ENCODE measurements around the gene MAMSTR. TPM values are rescaled to one million over a fixed set of nuclear protein-coding genes. Genes with fewer than 3 reads are reported as not detected.

The MAMSTR gene
- total and polyA plus RNA-seq, 2 donors (not counting 1 experiment from before 2014, with no cell fraction given) = 0.60 to 1.6 TPM

GRCh38 chr19:48737360-48737998, 18.0 kb upstream of the MAMSTR start:
- peaks cover 10% of the 10 kb centered on the region for H3K27me3 Mint-ChIP-seq
- peaks cover 22 to 25% of the 10 kb centered on the region in 2 donors for H3K4me1 ChIP-seq (ENCODE audit: control insufficient read depth in 2 of 2, insufficient read depth in 2 of 2, low read length in 2 of 2)
- peaks cover 15% of the 10 kb centered on the region for H3K4me1 Mint-ChIP-seq
- H3K4me2 ChIP-seq (replicated peaks; ENCODE audit: low read depth, low read length, poor library complexity, severe bottlenecking) = no peak overlapping the region
- H3K36me3 ChIP-seq (replicated peaks in 1 of 2; ENCODE audit: control extremely low read depth in 1 of 2, control insufficient read depth in 1 of 2, extremely low read depth in 1 of 2, insufficient read depth in 2 of 2, low read length in 1 of 2) = no peaks in the 10 kb centered on the region
- ChIA-PET CTCF (interaction anchor here (2.4 to 3.2 kb wide), 2 partner anchors 12 to 63 kb away, joined by 12 to 18 read pairs; no protein-coding TSS in a partner anchor), POLR2A (no interaction called here)
- ATAC-seq (ENCODE audit: low read depth) (no peak), DNase-seq (peak; percentile 35)
- H3K27ac Mint-ChIP-seq = no peak overlapping the region
- no peaks in the 10 kb centered on the region for H3K9me3 Mint-ChIP-seq (ENCODE audit: insufficient read depth)
- intact Hi-C loops (cut with micrococcal nuclease) = no loop called here
- H3K27ac ChIP-seq (ENCODE audit: low read length in 2 of 2) = no peak overlapping the region
- no peaks in the 10 kb centered on the region for H3K79me2 ChIP-seq (ENCODE audit: control insufficient read depth, insufficient read depth, low read length)
- WGBS (ENCODE audit: insufficient coverage) = 89% methylated on average over 17 of the region's 22 CpGs
- H3K9ac ChIP-seq (ENCODE audit: low read length) = no peak overlapping the region
- no peak overlapping the region for H3K4me3 ChIP-seq (ENCODE audit: control extremely low read depth in 1 of 5, extremely low read depth in 1 of 5, insufficient read depth in 1 of 5, low read depth in 2 of 5, low read length in 4 of 5)
- peaks cover 0 to 29% (median 0%) of the 10 kb centered on the region in 3 donors for H3K9me3 ChIP-seq (ENCODE audit: control extremely low read depth in 1 of 3, control insufficient read depth in 2 of 3, insufficient read depth in 1 of 3, low read length in 2 of 3)
- no peaks in the 10 kb centered on the region for H4K20me1 ChIP-seq (ENCODE audit: control insufficient read depth, insufficient read depth, low read length, poor library complexity, severe bottlenecking)
- no peak for TF ChIP-seq EZH2 (IDR thresholded peaks at IDR 0.05; ENCODE audit: borderline replicate concordance, insufficient read depth, low read depth, low read length, poor library complexity, severe bottlenecking)
- TF ChIP-seq CTCF (IDR thresholded peaks at IDR 0.05) = no peak
- H3K27me3 ChIP-seq (replicated peaks in 1 of 4; ENCODE audit: control extremely low read depth in 1 of 4, control insufficient read depth in 3 of 4, insufficient read depth in 4 of 4, low read length in 3 of 4) = peaks cover 0 to 22% (median 10%) of the 10 kb centered on the region in 4 experiments
- no peak overlapping the region for H2AFZ ChIP-seq (ENCODE audit: insufficient read depth, low read depth, low read length, poor library complexity, severe bottlenecking)
- H3K4me3 Mint-ChIP-seq = peak overlapping the region; percentile 2

- Histone ChIP-seq H3K4me2 (replicated peaks; ENCODE audit: low read depth, low read length, poor library complexity, severe bottlenecking) (no peak overlapping the region), H3K4me3 (ENCODE audit: control extremely low read depth in 1 of 5, extremely low read depth in 1 of 5, insufficient read depth in 1 of 5, low read depth in 2 of 5, low read length in 4 of 5) (no peak overlapping the region), H2AFZ (ENCODE audit: insufficient read depth, low read depth, low read length, poor library complexity, severe bottlenecking) (no peak overlapping the region), H3K27me3 (replicated peaks in 1 of 4; ENCODE audit: control extremely low read depth in 1 of 4, control insufficient read depth in 3 of 4, insufficient read depth in 4 of 4, low read length in 3 of 4) (peaks cover 0 to 8% (median 4%) of the 10 kb centered on the region in 4 experiments), H3K36me3 (replicated peaks in 1 of 2; ENCODE audit: control extremely low read depth in 1 of 2, control insufficient read depth in 1 of 2, extremely low read depth in 1 of 2, insufficient read depth in 2 of 2, low read length in 1 of 2) (no peaks in the 10 kb centered on the region), H3K4me1 (ENCODE audit: control insufficient read depth in 2 of 2, insufficient read depth in 2 of 2, low read length in 2 of 2) (peaks cover 10 to 12% of the 10 kb centered on the region in 2 donors), H4K20me1 (ENCODE audit: control insufficient read depth, insufficient read depth, low read length, poor library complexity, severe bottlenecking) (no peaks in the 10 kb centered on the region), H3K79me2 (ENCODE audit: control insufficient read depth, insufficient read depth, low read length) (no peaks in the 10 kb centered on the region), H3K9ac (ENCODE audit: low read length) (no peak overlapping the region), H3K27ac (ENCODE audit: low read length in 2 of 2) (no peak overlapping the region), H3K9me3 (ENCODE audit: control extremely low read depth in 1 of 3, control insufficient read depth in 2 of 3, insufficient read depth in 1 of 3, low read length in 2 of 3) (peaks cover 0 to 13% (median 0%) of the 10 kb centered on the region in 3 donors)
- ChIA-PET POLR2A (no interaction called here), CTCF (no interaction called here)
- H3K27ac Mint-ChIP-seq = no peak overlapping the region
- TF ChIP-seq CTCF (IDR thresholded peaks at IDR 0.05) = no peak
- TF ChIP-seq EZH2 (IDR thresholded peaks at IDR 0.05; ENCODE audit: borderline replicate concordance, insufficient read depth, low read depth, low read length, poor library complexity, severe bottlenecking) = no peak
- DNase-seq = peak; percentile 17
- no peaks in the 10 kb centered on the region for H3K9me3 Mint-ChIP-seq (ENCODE audit: insufficient read depth)
- ATAC-seq (ENCODE audit: low read depth) = no peak
- peaks cover 3% of the 10 kb centered on the region for H3K27me3 Mint-ChIP-seq
- 96% methylated on average over 32 of the region's 38 CpGs for WGBS (ENCODE audit: insufficient coverage)
- peaks cover 8% of the 10 kb centered on the region for H3K4me1 Mint-ChIP-seq
- intact Hi-C loops (cut with micrococcal nuclease) = no loop called here
- no peak overlapping the region for H3K4me3 Mint-ChIP-seq
Observed at GRCh38 chr19:48735031-48735615, 15.6 kb upstream of the MAMSTR start.

Data from B cell (primary cell).